Brain microvascular endothelial cell (primary cell): ENCODE results near the gene GRID2.

Experiments used
- DNase-seq: peaks from one replicate; pipeline ENCODE4 v3.0.0-alpha.2; 2020
- H3K27ac ChIP-seq: fragments of 250-450 bp; sonication (Bioruptor Pico); 2 replicates; pipeline ENCODE4 v1.5.1; 2020; ENCODE audit warnings: mild to moderate bottlenecking, moderate library complexity
- H3K27me3 ChIP-seq: fragments of 250-450 bp; sonication (Bioruptor Pico); replicated peaks from 2 replicates; pipeline ENCODE4 v1.5.1; 2020; ENCODE audit warnings: mild to moderate bottlenecking
- H3K36me3 ChIP-seq: fragments of 250-450 bp; sonication (Bioruptor Pico); replicated peaks from 2 replicates; pipeline ENCODE4 v1.5.1; 2020; ENCODE audit warnings: mild to moderate bottlenecking
- H3K4me3 ChIP-seq: 2 replicates; pipeline ENCODE4 v1.5.1; 2011; ENCODE audit warnings: low read depth, mild to moderate bottlenecking, control low read depth, low read length, moderate library complexity
- in situ Hi-C: cut with HindIII; loops from 2 replicates; pipeline ENCODE4 v1.10.0; 2017; ENCODE audit warnings: low sequenced_read_pairs, low pct_ligation_motif_present
- TF ChIP-seq, protein P1 (sequence below): IDR thresholded peaks from 2 replicates; pipeline ENCODE4 v1.5.1; 2011; ENCODE audit warnings: low read depth, mild to moderate bottlenecking, moderate library complexity, low read length, control low read depth, inconsistent platforms; ENCODE audit errors: missing control alignments

GRID2 gene

DNA sequence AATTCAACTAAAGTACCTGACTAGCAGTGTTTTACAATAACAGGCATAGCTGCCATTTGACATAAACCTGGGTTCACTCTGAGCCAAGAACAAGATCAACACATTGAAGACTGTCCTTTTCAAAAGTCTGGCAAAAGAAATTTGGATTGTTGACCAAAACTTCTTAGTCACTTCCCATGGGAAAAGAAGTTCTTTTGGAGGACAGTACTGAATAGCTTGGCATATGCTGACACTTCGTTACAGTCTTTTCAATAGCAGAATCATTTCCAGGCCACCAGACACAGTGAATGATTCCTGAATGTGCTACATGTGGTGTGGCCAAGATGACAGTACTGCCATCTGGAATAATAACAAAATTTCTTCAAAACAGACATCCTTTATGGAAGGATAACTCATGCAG lies 560.3 kb downstream of the GRID2 start:
- H3K36me3 ChIP-seq: no peaks in the 10 kb centered on the region
- TF ChIP-seq, protein P1, sequence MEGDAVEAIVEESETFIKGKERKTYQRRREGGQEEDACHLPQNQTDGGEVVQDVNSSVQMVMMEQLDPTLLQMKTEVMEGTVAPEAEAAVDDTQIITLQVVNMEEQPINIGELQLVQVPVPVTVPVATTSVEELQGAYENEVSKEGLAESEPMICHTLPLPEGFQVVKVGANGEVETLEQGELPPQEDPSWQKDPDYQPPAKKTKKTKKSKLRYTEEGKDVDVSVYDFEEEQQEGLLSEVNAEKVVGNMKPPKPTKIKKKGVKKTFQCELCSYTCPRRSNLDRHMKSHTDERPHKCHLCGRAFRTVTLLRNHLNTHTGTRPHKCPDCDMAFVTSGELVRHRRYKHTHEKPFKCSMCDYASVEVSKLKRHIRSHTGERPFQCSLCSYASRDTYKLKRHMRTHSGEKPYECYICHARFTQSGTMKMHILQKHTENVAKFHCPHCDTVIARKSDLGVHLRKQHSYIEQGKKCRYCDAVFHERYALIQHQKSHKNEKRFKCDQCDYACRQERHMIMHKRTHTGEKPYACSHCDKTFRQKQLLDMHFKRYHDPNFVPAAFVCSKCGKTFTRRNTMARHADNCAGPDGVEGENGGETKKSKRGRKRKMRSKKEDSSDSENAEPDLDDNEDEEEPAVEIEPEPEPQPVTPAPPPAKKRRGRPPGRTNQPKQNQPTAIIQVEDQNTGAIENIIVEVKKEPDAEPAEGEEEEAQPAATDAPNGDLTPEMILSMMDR: no peak
- DNase-seq: no peak
- in situ Hi-C loops: no loop called here
- H3K4me3 ChIP-seq: no peak overlapping the region
- H3K27me3 ChIP-seq: no peaks in the 10 kb centered on the region
- H3K27ac ChIP-seq: no peak overlapping the region

DNA sequence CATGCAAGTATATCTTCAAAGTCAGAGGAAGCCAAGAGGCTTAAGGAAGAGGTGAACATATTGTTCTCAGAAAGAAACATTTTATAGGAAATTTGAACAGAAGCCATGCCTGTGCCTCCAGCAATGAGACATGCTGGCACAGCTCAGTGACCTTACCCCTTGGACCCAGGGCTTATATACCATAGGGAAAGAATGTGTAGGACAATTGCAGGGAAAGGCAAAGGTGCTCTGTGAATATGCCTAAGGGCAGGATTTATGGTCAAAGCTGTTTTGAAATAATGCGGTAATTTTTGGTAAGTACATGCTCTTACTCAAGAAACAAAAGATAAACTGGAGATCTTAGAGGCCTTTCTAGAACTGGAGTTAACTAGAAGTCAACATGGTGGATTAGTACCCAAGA lies 568.8 kb downstream of the GRID2 start:
- in situ Hi-C loops: no loop called here
- TF ChIP-seq, protein P1: no peak
- Histone ChIP-seq H3K27ac (no peak overlapping the region), H3K4me3 (no peak overlapping the region), H3K27me3 (no peaks in the 10 kb centered on the region), H3K36me3 (no peaks in the 10 kb centered on the region)
- DNase-seq: no peak

GRCh38 chr4:92885632-92886031 lies 581.9 kb downstream of the GRID2 start:
- TF ChIP-seq, protein P1: no peak
- no peak for DNase-seq
- Histone ChIP-seq H3K27ac (no peak overlapping the region), H3K36me3 (no peaks in the 10 kb centered on the region), H3K27me3 (no peaks in the 10 kb centered on the region), H3K4me3 (no peak overlapping the region)
- in situ Hi-C loops: no loop called here

GRCh38 chr4:92952426-92952825 lies 648.7 kb downstream of the GRID2 start:
- Histone ChIP-seq H3K4me3 (no peak overlapping the region), H3K36me3 (no peaks in the 10 kb centered on the region), H3K27me3 (no peaks in the 10 kb centered on the region), H3K27ac (no peak overlapping the region)
- in situ Hi-C loops: no loop called here
- DNase-seq: no peak
- TF ChIP-seq, protein P1: no peak

- H3K27me3 ChIP-seq: no peaks in the 10 kb centered on the region
- no peak overlapping the region for H3K4me3 ChIP-seq
- H3K36me3 ChIP-seq: no peaks in the 10 kb centered on the region
- TF ChIP-seq, protein P1: no peak
- H3K27ac ChIP-seq: no peak overlapping the region
- no peak for DNase-seq
- in situ Hi-C loops: no loop called here
Observed at GRCh38 chr4:92952897-92953296, 649.1 kb downstream of the GRID2 start.

DNA sequence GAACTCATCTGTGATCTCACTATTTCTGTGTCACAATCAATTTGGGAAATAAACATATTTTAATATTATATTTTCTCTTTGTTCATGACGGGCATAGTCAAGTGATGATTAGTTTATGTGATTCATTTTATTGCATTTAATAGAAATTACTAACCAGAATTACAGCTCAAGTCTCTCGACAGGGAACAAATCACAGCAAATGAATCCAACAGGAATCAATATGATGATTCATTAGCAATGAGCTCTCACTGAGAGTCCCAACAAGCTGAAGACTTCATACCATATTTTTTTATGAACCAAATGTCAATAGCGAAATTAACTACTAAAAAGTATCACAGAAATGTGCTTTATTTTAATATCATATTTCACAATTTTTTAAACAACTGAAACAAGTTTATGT lies 649.7 kb downstream of the GRID2 start:
- Histone ChIP-seq H3K27me3 (no peaks in the 10 kb centered on the region), H3K36me3 (no peaks in the 10 kb centered on the region), H3K4me3 (no peak overlapping the region), H3K27ac (no peak overlapping the region)
- TF ChIP-seq, protein P1: no peak
- in situ Hi-C loops: no loop called here
- DNase-seq: no peak
